Stimulated activated memory B cell treated with anti-CD40 and anti-IgM and Interleukin-4, amounts not matched to agents 10 μg/mL and 1 μg/mL and 100 μg/mL, for 72 hours (primary cell): ENCODE measurements around the gene ARL4D.
A peak's percentile ranks its signal among the peaks of the same experiment; 100 is the strongest.
"Not testable (repeated sequence)": the region's sequence is repeated elsewhere in the genome, so short reads cannot be mapped to it uniquely, and the experiment has no call there.

ENCODE experiments used
- ATAC-seq: fragments of 150-1000 bp; cut with Tn5 transposase; 2 replicates; pipeline ENCODE4 v1.10.0; 2021
- H3K27ac Mint-ChIP-seq: one replicate; pipeline ENCODE4 v1.8.0; 2022; ENCODE audit warnings: mild to moderate bottlenecking, mixed read lengths
- H3K27me3 Mint-ChIP-seq: one replicate; pipeline ENCODE4 v1.8.0; 2022; ENCODE audit warnings: mixed read lengths
- H3K36me3 Mint-ChIP-seq: one replicate; pipeline ENCODE4 v1.8.0; 2022; ENCODE audit warnings: mixed read lengths
- H3K4me1 Mint-ChIP-seq: one replicate; pipeline ENCODE4 v1.8.0; 2022; ENCODE audit warnings: mixed read lengths
- H3K4me3 Mint-ChIP-seq: one replicate; pipeline ENCODE4 v1.8.0; 2022; ENCODE audit warnings: mild to moderate bottlenecking, moderate library complexity, mixed read lengths
- H3K9me3 Mint-ChIP-seq: one replicate; pipeline ENCODE4 v1.8.0; 2022; ENCODE audit warnings: mixed read lengths

Gene ARL4D

DNA sequence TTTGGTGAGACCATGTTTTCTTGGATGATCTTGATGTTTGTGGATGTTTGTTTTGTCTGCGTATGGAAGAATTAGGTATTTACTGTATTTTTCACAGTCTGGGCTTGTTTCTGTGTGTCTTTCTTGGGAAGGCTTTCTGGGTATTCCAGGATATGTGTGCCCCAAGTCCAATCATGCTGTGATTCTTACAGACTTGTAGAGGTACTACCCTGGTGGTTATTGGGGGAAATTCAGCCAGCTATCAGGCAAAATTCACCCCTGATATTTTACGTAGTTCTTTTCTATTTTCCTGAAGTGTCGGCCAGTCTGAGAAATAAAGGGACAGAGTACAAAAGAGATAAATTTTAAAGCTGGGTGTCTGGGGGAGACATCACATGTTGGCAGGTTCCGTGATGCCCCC, 33.4 kb upstream of the ARL4D start:
- peaks cover 47% of the 10 kb centered on the region for H3K4me1 Mint-ChIP-seq
- H3K9me3 Mint-ChIP-seq, result no peaks in the 10 kb centered on the region
- H3K27ac Mint-ChIP-seq, result no peak overlapping the region
- H3K27me3 Mint-ChIP-seq, result no peaks in the 10 kb centered on the region
- H3K36me3 Mint-ChIP-seq, result no peaks in the 10 kb centered on the region
- ATAC-seq, result no peak
- H3K4me3 Mint-ChIP-seq, result no peak overlapping the region

DNA sequence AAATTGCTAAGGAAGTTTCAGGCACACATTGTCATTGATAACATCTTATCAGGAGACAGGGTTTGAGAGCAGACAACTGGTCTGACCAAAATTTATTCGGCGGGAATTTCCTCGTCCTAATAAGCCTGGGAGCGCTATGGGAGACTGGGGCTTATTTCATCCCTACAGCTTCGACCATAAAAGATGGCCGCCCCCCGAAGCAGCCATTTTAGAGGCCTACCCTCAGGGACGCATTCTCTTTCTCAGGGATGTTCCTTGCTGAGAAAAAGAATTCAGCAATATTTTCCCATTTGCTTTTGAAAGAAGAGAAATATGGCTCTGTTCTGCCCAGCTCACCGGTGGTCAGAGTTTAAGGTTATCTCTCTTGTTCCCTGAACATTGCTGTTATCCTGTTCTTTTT, 32.9 kb upstream of the ARL4D start:
- H3K27ac Mint-ChIP-seq, H3K27me3 Mint-ChIP-seq, ATAC-seq, H3K36me3 Mint-ChIP-seq, H3K4me3 Mint-ChIP-seq, H3K9me3 Mint-ChIP-seq: not testable (repeated sequence)
- peaks cover 48% of the 10 kb centered on the region for H3K4me1 Mint-ChIP-seq

DNA sequence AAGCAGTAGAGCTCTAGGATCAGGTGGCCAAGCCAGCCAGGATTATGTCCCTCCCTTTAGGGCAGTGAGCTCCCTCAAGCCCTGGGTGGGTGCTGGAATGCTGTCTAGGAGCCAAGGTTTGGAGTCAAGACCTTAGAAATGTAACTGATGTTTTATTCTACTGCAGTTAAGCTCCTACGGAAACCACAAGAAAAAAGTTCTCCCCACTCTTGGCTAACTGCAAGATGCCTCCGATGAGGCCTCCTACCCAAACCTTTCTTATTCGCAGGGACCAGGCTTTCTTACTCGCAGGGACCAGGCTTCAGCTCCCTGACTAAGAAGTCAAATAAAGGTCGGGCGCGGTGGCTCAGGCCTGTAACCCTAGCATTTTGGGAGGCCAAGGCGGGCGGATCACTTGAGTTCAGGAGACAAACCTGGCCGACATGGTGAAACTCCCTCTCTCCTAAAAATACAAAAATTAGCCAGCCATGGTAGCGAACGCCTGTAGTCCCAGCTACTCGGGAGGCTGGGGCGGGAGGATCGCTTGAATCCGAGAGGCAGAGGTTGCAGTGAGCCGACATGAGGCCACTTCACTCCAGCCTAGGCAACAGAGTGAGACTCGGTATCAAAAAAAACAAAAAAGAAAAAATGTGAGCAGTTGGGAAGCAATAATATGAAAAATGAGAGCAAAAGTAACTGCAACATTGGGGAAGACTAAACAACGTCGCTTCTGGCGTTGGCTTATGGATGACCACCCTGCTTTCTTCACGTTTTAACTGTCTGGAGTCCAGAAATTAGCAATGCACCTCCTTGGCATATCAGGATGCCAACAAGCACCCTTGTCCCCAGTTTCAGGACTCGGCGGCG, 31.7 kb upstream of the ARL4D start:
- no peaks in the 10 kb centered on the region for H3K9me3 Mint-ChIP-seq
- no peak for ATAC-seq
- peaks cover 57% of the 10 kb centered on the region for H3K4me1 Mint-ChIP-seq
- H3K36me3 Mint-ChIP-seq, result no peaks in the 10 kb centered on the region
- peak overlapping the region; percentile 95 for H3K4me3 Mint-ChIP-seq
- no peaks in the 10 kb centered on the region for H3K27me3 Mint-ChIP-seq
- H3K27ac Mint-ChIP-seq, result peak overlapping the region; percentile 100

DNA sequence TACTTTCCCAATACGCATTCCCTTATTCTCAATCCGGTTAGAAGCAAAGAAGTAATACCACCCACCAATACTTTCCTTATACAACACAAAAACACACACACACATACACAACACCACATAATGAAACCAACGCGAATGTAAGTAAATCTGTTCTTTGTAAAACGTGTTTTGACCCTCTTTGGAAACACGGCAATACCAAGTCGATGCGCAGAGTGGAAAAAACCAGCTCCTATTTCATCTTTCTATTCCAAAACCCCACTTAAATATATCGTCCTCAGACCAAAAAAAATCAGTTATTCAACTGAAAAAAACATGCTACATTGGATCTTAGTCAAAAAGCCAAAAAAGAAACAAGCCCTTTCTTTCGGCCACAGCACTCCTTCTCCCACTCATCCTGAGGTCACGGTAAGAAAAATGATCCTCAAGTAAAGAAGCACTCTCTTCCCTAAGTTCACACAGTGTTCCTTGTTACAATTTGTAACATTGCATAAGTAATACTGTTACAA, 31.0 kb upstream of the ARL4D start:
- Mint-ChIP-seq H3K36me3 (no peaks in the 10 kb centered on the region), H3K27ac (peak overlapping the region; percentile 100), H3K4me1 (peaks cover 61% of the 10 kb centered on the region), H3K4me3 (peak overlapping the region; percentile 95), H3K9me3 (no peaks in the 10 kb centered on the region), H3K27me3 (no peaks in the 10 kb centered on the region)
- peak; percentile 66 for ATAC-seq

DNA sequence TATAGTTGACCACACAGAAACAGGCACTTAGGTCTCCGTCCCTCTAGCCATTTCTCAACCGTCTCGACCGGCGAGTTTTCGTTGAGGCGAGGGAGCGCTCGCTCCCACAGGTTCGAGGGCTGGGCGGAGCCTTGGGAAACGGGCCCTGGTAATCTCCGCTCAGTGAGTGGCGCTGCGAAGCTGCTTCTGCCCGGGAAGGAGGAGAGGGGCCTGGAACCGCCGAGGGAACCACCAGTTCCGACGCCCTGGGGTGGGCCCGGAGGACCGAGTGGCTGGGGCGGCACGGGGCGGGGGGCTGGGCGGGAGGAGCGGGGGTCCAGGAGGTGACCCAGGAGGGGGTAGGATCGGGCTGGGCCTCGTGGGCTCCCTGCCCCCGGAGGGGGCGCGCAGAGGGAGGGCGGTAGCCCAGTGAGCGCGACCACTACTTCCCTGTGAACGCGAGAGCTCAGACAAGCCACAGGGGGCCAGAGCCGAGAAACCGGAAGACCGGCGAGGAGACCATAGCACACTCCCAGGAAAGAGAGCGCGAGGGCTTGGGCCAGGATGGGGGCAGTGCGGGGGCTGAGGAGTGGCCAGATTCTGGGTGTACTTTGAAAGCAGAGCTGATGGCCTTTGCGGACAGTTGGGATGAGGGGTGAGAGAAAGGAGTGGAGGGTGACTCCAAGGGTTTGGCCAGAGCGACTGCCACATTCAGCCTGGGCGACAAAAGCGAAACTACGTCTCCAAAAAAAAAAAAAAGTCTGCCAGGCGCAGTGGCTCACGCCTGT, 29.9 kb upstream of the ARL4D start:
- Mint-ChIP-seq H3K4me1 (peaks cover 71% of the 10 kb centered on the region), H3K36me3 (no peaks in the 10 kb centered on the region), H3K27me3 (no peaks in the 10 kb centered on the region), H3K9me3 (no peaks in the 10 kb centered on the region), H3K4me3 (peak overlapping the region; percentile 95), H3K27ac (peak overlapping the region; percentile 100)
- peak; percentile 69 for ATAC-seq

DNA sequence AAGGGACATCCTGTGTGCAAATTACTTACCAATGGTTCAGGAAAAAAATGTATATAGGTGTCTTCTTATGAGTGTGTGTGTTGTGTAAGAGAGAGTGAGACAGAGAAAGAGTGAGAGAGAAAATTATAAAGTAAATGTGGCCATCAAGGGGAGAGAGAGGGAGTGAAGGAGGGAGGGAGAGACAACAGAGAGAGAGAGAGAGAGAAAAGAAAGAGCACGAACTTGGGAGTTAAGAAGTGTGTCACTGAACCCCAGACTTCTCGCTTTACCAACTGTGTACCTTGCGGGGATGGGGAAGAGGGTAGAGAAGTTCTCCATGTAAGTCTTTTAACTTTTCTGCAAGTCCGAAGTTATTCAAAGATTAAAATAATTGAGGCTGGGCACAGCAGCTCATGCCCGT, 28.8 kb upstream of the ARL4D start:
- Mint-ChIP-seq H3K36me3 (peaks cover 3% of the 10 kb centered on the region), H3K9me3 (no peaks in the 10 kb centered on the region), H3K4me1 (peaks cover 75% of the 10 kb centered on the region), H3K27me3 (no peaks in the 10 kb centered on the region), H3K27ac (peak overlapping the region; percentile 100), H3K4me3 (peak overlapping the region; percentile 95)
- ATAC-seq, result no peak

DNA sequence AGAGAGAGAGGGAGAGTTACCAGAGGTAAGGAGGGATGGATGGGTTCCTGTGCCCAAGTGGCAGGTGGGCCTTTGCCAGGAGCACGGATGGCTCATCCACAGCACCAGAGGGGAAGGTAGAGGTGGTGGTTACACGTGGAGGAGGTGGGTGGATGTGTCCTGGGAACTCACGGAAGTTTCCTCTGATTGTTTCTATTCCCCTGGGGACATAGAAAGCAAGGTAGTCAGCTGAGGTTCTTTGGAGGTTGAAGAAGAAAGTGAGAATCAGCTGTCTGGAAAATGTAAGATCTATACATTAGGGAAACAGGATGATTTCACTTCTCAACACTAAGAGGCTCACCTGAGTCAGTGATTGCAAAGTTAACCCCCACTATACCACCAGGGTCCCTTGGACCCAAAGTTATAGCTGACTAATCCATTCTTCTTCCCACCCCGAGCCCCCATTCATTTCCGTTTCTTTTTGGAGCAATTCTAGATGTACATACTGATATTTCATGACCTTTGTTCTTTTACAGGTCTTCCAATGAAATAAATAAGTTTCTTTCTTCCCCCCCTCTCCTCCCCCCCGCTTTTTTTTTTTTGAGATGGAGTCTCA, 27.5 kb upstream of the ARL4D start:
- Mint-ChIP-seq H3K27ac (peak overlapping the region; percentile 85), H3K36me3 (peaks cover 4% of the 10 kb centered on the region), H3K4me3 (no peak overlapping the region), H3K9me3 (no peaks in the 10 kb centered on the region), H3K27me3 (no peaks in the 10 kb centered on the region), H3K4me1 (peaks cover 78% of the 10 kb centered on the region)
- no peak for ATAC-seq

DNA sequence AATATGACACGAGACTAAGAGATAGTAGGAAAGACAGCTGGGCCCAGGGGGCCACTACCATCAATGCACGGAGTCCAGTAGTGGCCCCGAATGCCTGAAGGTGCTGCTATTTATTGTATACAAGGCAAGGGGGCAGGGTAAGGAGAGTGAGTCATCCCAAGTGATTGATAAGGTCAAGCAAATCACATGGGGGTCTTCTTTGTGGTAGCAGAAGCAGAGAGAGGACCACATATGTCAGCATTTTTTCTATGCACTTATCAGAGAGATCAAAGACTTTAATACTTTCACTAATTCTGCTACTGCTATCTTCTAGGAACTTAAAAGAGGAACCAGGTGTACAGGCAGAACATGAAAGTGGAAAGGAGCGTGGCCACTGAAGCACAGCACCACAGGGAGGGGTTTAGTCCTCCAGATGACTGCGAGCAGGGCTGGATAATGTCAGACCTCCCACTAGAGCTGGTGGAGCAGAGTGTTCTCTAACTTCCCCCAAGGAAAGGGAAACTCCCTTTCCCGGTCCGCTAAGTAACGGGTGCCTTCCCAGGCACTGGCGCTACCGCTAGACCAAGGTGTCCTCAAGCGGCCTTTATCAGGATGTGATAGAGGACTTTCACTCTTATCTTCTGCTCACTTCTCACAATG, 26.4 kb upstream of the ARL4D start:
- peak; percentile 79 for ATAC-seq
- Mint-ChIP-seq H3K4me1 (peaks cover 75% of the 10 kb centered on the region), H3K9me3 (no peaks in the 10 kb centered on the region), H3K27me3 (no peaks in the 10 kb centered on the region), H3K4me3 (peak overlapping the region; percentile 71), H3K36me3 (peaks cover 4% of the 10 kb centered on the region), H3K27ac (peak overlapping the region; percentile 85)

DNA sequence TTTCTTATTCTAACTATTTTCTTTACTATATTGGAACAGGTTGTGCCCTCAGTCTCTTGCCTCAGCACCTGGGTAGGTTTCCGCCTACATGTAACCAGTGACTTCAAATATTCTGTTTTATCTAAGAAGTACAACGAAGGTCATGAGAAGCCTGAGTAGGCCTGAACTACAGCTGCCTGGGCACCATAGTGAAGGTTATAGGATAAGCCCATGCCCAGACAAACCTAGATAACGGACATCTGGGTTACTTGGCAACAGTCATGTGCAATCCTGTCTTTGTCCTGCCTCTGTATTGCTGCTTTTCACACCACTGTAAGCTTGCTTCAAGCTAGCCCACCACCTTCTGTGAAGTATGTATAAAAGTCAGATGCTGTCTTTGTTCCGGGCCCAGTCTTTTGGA, 25.4 kb upstream of the ARL4D start:
- no peak for ATAC-seq
- no peaks in the 10 kb centered on the region for H3K9me3 Mint-ChIP-seq
- peaks cover 65% of the 10 kb centered on the region for H3K4me1 Mint-ChIP-seq
- no peak overlapping the region for H3K4me3 Mint-ChIP-seq
- H3K27ac Mint-ChIP-seq, result peak overlapping the region; percentile 85
- H3K36me3 Mint-ChIP-seq, result peaks cover 5% of the 10 kb centered on the region
- no peaks in the 10 kb centered on the region for H3K27me3 Mint-ChIP-seq

DNA sequence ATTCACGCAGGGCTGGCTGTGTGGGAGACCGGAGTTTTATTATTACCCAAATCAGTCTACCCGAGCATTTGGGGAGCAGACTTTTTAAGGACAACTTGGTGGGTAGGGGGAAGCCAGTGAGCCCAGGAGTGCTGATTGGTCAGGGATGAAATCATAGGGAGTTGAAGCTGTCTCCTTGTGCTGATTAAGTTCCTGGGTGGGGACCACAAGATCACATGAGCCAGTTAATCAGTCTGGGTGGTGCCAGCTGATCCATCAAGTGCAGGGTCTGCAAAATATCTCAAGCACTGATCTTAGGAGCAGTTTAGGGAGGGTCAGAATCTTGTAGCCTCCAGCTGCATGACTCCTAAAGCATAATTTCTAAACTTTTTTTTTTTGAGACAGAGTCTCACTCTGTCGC, 22.9 kb upstream of the ARL4D start:
- Mint-ChIP-seq H3K4me1 (peaks cover 43% of the 10 kb centered on the region), H3K4me3 (peak overlapping the region; percentile 39)
- H3K27me3 Mint-ChIP-seq, result not testable (repeated sequence)

DNA sequence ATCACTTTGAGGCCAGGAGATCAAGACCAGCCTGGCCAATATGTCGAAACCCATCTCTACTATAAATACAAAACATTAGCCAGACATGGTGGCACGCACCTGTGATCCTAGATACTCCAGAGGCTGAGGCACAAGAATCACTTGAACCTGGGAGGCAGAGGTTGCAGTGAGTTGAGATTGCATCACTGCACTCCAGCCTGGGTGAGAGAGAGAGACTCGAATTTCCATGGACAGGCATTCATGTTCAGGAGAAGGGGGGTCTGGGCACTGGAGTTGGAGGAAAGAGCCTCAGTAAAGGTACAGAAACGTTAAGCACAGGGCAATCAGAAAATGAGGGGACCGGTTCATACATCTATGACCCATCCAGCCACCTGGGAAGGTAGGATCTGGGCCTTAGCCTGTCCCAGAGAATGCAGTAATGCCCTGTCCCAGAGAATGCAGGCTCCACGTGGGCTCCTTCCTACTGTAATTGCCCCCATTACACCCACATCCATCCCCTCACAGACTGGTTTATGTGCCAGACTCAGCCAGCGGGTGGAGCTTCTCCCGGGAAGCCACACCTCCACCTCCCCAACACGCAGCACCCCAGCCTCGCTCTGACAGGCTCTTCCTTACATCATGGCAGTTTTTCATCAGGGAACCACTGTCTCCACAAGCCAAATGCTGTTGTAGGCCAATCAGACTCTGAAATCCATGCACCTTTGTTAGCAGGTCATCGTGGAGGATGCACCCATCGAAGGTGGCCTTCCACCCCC, 21.6 kb upstream of the ARL4D start:
- ATAC-seq, result no peak
- Mint-ChIP-seq H3K27me3 (no peaks in the 10 kb centered on the region), H3K27ac (no peak overlapping the region), H3K4me1 (peaks cover 30% of the 10 kb centered on the region), H3K36me3 (peaks cover 27% of the 10 kb centered on the region), H3K4me3 (no peak overlapping the region), H3K9me3 (peaks cover 13% of the 10 kb centered on the region)

More for the DNA sequence above, 22.9 kb upstream of the ARL4D start:
- H3K9me3 Mint-ChIP-seq, ATAC-seq: not testable (repeated sequence)
- Mint-ChIP-seq H3K27ac (peak overlapping the region; percentile 2), H3K36me3 (peaks cover 19% of the 10 kb centered on the region)

DNA sequence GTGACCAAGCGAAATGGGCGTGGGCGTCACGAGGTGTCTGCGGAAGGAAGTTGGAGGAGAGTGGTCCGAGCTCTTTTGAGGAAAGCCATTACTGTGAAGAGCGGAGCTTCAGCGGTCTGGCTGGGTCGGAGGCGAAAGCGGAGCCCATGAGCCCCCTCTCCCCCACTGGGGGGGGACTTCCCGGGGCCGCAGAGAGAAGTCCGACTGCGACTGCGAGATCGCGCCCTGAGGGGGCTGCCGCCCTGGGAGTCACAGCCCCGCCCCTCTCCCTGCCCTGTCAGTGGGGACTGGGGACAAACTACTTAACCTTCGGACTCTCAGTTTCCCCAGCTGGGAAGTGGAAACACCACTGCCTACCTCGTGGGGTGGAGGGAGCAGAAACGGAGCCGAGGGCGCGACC, 20.0 kb upstream of the ARL4D start:
- Mint-ChIP-seq H3K9me3 (peaks cover 13% of the 10 kb centered on the region), H3K36me3 (peaks cover 27% of the 10 kb centered on the region), H3K4me3 (no peak overlapping the region), H3K27me3 (no peaks in the 10 kb centered on the region), H3K27ac (no peak overlapping the region), H3K4me1 (peaks cover 22% of the 10 kb centered on the region)
- no peak for ATAC-seq

DNA sequence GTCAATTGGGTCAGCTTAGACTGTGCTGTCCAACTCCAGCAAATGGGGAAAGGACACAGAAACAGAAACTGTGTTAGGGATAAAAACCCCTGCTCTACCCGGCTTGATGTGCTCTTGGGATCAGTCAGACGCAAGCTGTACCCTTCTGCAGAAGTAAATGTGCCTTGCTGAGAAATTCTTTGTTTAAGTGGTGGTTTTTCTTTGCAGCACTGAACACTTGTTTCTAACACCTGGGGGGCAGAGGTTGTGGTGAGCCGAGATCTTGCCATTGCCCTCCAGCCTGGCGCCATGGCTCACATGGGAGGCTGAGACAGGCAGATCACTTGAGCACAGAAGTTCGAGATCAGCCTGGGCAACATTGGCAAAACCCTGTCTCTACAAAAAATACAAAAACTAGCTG, 18.5 kb upstream of the ARL4D start:
- peaks cover 13% of the 10 kb centered on the region for H3K9me3 Mint-ChIP-seq
- ATAC-seq, result no peak
- H3K36me3 Mint-ChIP-seq, result peaks cover 24% of the 10 kb centered on the region
- no peak overlapping the region for H3K4me3 Mint-ChIP-seq
- no peak overlapping the region for H3K27ac Mint-ChIP-seq
- peaks cover 17% of the 10 kb centered on the region for H3K4me1 Mint-ChIP-seq
- H3K27me3 Mint-ChIP-seq, result no peaks in the 10 kb centered on the region

DNA sequence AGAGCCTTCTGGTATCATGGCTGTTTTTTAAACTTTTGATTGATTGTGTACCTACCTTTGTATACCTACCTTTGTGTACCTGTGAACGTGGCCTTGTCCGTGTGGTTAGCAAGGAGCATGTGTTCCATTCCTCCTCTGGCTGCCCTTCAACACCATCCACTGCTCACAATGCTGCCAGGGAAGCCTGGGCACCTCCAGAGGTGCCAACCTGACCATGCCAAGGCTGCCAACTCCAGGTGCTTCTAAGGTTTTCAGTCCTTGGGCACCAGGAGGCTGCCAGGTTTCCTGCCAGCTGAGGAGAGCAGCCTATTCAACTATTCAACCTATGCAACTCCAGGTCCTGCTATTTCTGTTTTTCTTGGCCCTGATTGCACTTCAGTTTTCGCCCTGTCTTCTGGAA, 17.6 kb upstream of the ARL4D start:
- peaks cover 13% of the 10 kb centered on the region for H3K9me3 Mint-ChIP-seq
- H3K4me3 Mint-ChIP-seq, result no peak overlapping the region
- no peaks in the 10 kb centered on the region for H3K27me3 Mint-ChIP-seq
- no peak overlapping the region for H3K27ac Mint-ChIP-seq
- no peak for ATAC-seq
- H3K36me3 Mint-ChIP-seq, result peaks cover 24% of the 10 kb centered on the region
- H3K4me1 Mint-ChIP-seq, result peaks cover 19% of the 10 kb centered on the region
